Measurements from ENCODE around the gene ARMC6. TPM values are rescaled to one million over a fixed set of nuclear protein-coding genes. Genes with fewer than 3 reads are reported as not detected.
"Not testable (repeated sequence)": the region's sequence is repeated elsewhere in the genome, so short reads cannot be mapped to it uniquely, and the experiment has no call there.

Gene ARMC6
- total and polyA plus RNA-seq, 2 experiments from 2014 or later: 40.9 to 112 TPM

DNA sequence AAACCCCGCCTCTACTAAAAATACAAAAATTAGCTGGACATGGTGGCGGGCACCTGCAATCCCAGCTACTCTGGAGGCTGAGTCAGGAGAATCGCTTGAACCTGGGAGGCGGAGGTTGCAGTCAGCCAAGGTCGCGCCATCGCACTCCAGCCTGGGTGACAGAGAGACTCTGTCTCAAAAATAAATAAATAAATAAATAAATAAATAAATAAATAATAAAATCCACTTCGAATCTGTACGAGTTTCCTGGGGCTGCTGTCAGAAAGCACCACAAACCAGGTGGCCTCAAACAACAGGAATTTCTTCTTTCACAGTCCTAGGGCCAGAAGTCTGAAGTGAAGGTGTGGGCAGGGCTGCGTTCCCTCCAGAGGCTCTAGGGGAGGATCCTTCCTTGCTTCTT lies 69.2 kb downstream of the ARMC6 start:
- not testable (repeated sequence) for H3K36me3 ChIP-seq (ENCODE audit: insufficient read depth); H2AFZ ChIP-seq; H3F3A ChIP-seq (replicated peaks; ENCODE audit: low read depth); H4K20me1 ChIP-seq (replicated peaks; ENCODE audit: insufficient read depth); H3K9me3 Mint-ChIP-seq; H3K27ac ChIP-seq (ENCODE audit: low read depth); DNase-seq (ENCODE audit: low spot score); H3K27me3 ChIP-seq (ENCODE audit: insufficient read depth); H3K4me3 ChIP-seq; H3K79me2 ChIP-seq (replicated peaks; ENCODE audit: insufficient read depth); H3K4me3 Mint-ChIP-seq; H3K9me2 ChIP-seq (ENCODE audit: insufficient read depth); H3K4me2 ChIP-seq; H3K27ac Mint-ChIP-seq; ATAC-seq; H3K36me3 Mint-ChIP-seq (ENCODE audit: low read depth)
- peaks cover 13% of the 10 kb centered on the region for H3K27me3 Mint-ChIP-seq (ENCODE audit: insufficient read depth, low read depth, poor library complexity)
- peaks cover 13% of the 10 kb centered on the region for H3K4me1 ChIP-seq (ENCODE audit: insufficient read depth)
- peaks cover 16% of the 10 kb centered on the region for H3K4me1 Mint-ChIP-seq

DNA sequence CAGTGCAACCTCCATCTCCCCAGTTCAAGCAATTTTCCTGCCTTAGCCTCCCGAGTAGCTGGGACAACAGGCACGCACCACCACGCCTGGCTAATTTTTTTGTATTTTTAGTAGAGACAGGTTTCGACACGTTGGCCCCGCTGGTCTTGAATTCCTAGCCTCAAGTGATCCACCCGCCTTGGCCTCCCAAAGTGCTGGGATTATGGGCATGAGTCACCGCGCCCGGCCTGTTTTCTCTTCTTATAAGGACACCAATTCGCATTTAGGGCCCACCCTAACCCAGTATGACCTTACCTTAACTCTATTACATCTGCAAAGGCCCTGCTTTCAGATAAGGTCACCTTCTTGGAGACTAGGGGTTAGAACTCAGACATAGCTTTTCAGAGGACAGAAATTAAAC lies 69.8 kb downstream of the ARMC6 start:
- H3K4me2 ChIP-seq: no peak overlapping the region
- Mint-ChIP-seq H3K27ac (no peak overlapping the region), H3K4me3 (no peak overlapping the region), H3K9me3 (no peaks in the 10 kb centered on the region), H3K36me3 (ENCODE audit: low read depth) (peaks cover 7% of the 10 kb centered on the region; the same call in 1 of the 3 replicates), H3K27me3 (ENCODE audit: insufficient read depth, low read depth, poor library complexity) (peaks cover 18% of the 10 kb centered on the region), H3K4me1 (peaks cover 20% of the 10 kb centered on the region)
- H3K9me2 ChIP-seq (ENCODE audit: insufficient read depth): no peaks in the 10 kb centered on the region
- H3F3A ChIP-seq (replicated peaks; ENCODE audit: low read depth): 0 out of 2 replicates have a peak, but pooled peaks cover 8% of the 10 kb centered on the region
- H3K4me1 ChIP-seq (ENCODE audit: insufficient read depth): peaks cover 18% of the 10 kb centered on the region
- TF ChIP-seq EZH2phosphoT487 (IDR thresholded peaks at IDR 0.05; ENCODE audit: unreplicated experiment): no peak
- no peak for ATAC-seq
- H3K27me3 ChIP-seq (ENCODE audit: insufficient read depth): no peaks in the 10 kb centered on the region
- H2AFZ ChIP-seq: no peak overlapping the region
- no peaks in the 10 kb centered on the region for H3K36me3 ChIP-seq (ENCODE audit: insufficient read depth)
- H3K4me3 ChIP-seq: no peak overlapping the region
- H3K79me2 ChIP-seq (replicated peaks; ENCODE audit: insufficient read depth): no peaks in the 10 kb centered on the region
- no peak overlapping the region for H3K27ac ChIP-seq (ENCODE audit: low read depth)
- no peak for DNase-seq (ENCODE audit: low spot score)
- H4K20me1 ChIP-seq (replicated peaks; ENCODE audit: insufficient read depth): no peaks in the 10 kb centered on the region; the same call in 1 of the 2 replicates

- TF ChIP-seq POLR2AphosphoS5 (IDR thresholded peaks at IDR 0.05; ENCODE audit: low read depth): peak; percentile 98
- TF ChIP-seq, protein P1, sequence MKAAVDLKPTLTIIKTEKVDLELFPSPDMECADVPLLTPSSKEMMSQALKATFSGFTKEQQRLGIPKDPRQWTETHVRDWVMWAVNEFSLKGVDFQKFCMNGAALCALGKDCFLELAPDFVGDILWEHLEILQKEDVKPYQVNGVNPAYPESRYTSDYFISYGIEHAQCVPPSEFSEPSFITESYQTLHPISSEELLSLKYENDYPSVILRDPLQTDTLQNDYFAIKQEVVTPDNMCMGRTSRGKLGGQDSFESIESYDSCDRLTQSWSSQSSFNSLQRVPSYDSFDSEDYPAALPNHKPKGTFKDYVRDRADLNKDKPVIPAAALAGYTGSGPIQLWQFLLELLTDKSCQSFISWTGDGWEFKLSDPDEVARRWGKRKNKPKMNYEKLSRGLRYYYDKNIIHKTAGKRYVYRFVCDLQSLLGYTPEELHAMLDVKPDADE (IDR thresholded peaks at IDR 0.05): 0 out of 2 replicates have a peak, but pooled peaks have one; percentile 50
- peak; percentile 7 for TF ChIP-seq JUNB (IDR thresholded peaks at IDR 0.05; ENCODE audit: unreplicated experiment)
- TF ChIP-seq EZH2 (IDR thresholded peaks at IDR 0.05; ENCODE audit: low read depth, unreplicated experiment): no peak
- Histone ChIP-seq H3K27me3 (ENCODE audit: insufficient read depth) (no peaks in the 10 kb centered on the region; the same call in 1 of the 2 replicates), H2AFZ (peak overlapping the region; percentile 82; the same call in 1 of the 2 replicates), H3K36me3 (ENCODE audit: insufficient read depth) (no peaks in the 10 kb centered on the region), H3K27ac (ENCODE audit: low read depth) (peak overlapping the region; percentile 93), H3F3A (replicated peaks; ENCODE audit: low read depth) (0 out of 2 replicates have a peak, but pooled peaks cover 17% of the 10 kb centered on the region), H3K9me2 (ENCODE audit: insufficient read depth) (no peaks in the 10 kb centered on the region), H3K4me2 (peak overlapping the region; percentile 82), H3K79me2 (replicated peaks; ENCODE audit: insufficient read depth) (no peaks in the 10 kb centered on the region), H3K4me1 (ENCODE audit: insufficient read depth) (peaks cover 18% of the 10 kb centered on the region), H3K4me3 (peak overlapping the region; percentile 78), H4K20me1 (replicated peaks; ENCODE audit: insufficient read depth) (no peaks in the 10 kb centered on the region; the same call in 1 of the 2 replicates)
- H3K4me3 Mint-ChIP-seq: peak overlapping the region; percentile 89
- peaks cover 7% of the 10 kb centered on the region; the same call in 1 of the 3 replicates for H3K36me3 Mint-ChIP-seq (ENCODE audit: low read depth)
- DNase-seq (ENCODE audit: low spot score) (peak; percentile 96), ATAC-seq (peak; percentile 86)
- peak overlapping the region; percentile 98 for H3K27ac Mint-ChIP-seq
- no peaks in the 10 kb centered on the region for H3K9me3 Mint-ChIP-seq
- peaks cover 27% of the 10 kb centered on the region for H3K27me3 Mint-ChIP-seq (ENCODE audit: insufficient read depth, low read depth, poor library complexity)
- peaks cover 20% of the 10 kb centered on the region for H3K4me1 Mint-ChIP-seq
These were observed 72.1 kb downstream of the ARMC6 start for GRCh38 chr19:19105365-19106055.
